ENCODE data around the gene FHL1.

GRCh38 chrX:136219893-136220292 is 72.6 kb downstream of the FHL1 start:
- TF ChIP-seq POLR2A (IDR thresholded peaks at IDR 0.05; ENCODE audit: low read length) (no peak), GATA1 (IDR thresholded peaks at IDR 0.05; ENCODE audit: low read depth, low read length) (no peak)
